SK-N-SH (cell line): ENCODE measurements around the gene PARP8.

ENCODE experiments used
- EP300 ChIP-seq, 2 experiments: IDR thresholded peaks; 2 replicates each; pipeline versions ENCODE4 v1.4.0 to v1.6.1; 2012; ENCODE audit warnings: borderline replicate concordance in 1 of 2, low read depth in 1 of 2, low read length in 1 of 2
- EZH2phosphoT487 ChIP-seq: fragments of 200-600 bp; sonication (generic); IDR thresholded peaks from 2 replicates; pipeline ENCODE4 v1.6.1; 2017; ENCODE audit warnings: low read depth, mixed run types, mild to moderate bottlenecking, antibody characterized with exemption, moderate library complexity, borderline replicate concordance
- FOSL2 ChIP-seq: IDR thresholded peaks from 2 replicates; pipeline ENCODE4 v1.4.0; 2012; ENCODE audit warnings: low read depth, mild to moderate bottlenecking, moderate library complexity, borderline replicate concordance
- MXI1 ChIP-seq: IDR thresholded peaks from 2 replicates; pipeline ENCODE4 v1.6.1; 2012; ENCODE audit warnings: mild to moderate bottlenecking, low read depth, low read length, improper control_type of control experiment
- NRF1 ChIP-seq: IDR thresholded peaks from 2 replicates; pipeline ENCODE4 v1.6.1; 2012; ENCODE audit warnings: low read depth, mild to moderate bottlenecking, low read length
- POLR2AphosphoS5 ChIP-seq: IDR thresholded peaks from 2 replicates; pipeline ENCODE4 v1.6.1; 2012; ENCODE audit warnings: low read depth, low read length
- RAD21 ChIP-seq: IDR thresholded peaks from 2 replicates; pipeline ENCODE4 v1.6.1; 2012; ENCODE audit warnings: mild to moderate bottlenecking, low read length
- RFX5 ChIP-seq: IDR thresholded peaks from 2 replicates; pipeline ENCODE4 v1.6.1; 2012; ENCODE audit warnings: mild to moderate bottlenecking, improper control_type of control experiment, low read length
- SMC3 ChIP-seq: IDR thresholded peaks from 2 replicates; pipeline ENCODE4 v1.6.1; 2012; ENCODE audit warnings: low read depth, low read length, improper control_type of control experiment
- TF ChIP-seq, protein P1 (sequence below): fragments of 200-600 bp; sonication (generic); IDR thresholded peaks from 2 replicates; pipeline ENCODE4 v1.6.1; 2017; ENCODE audit warnings: antibody characterized with exemption, mild to moderate bottlenecking, moderate library complexity
- TF ChIP-seq, protein P2 (sequence below): IDR thresholded peaks from 2 replicates; pipeline ENCODE4; 2012
- TF ChIP-seq, protein P3 (sequence below): IDR thresholded peaks from 2 replicates; pipeline ENCODE4 v1.4.0; 2012; ENCODE audit warnings: low read depth
- TF ChIP-seq, protein P4 (sequence below): IDR thresholded peaks from 2 replicates; pipeline ENCODE4 v1.6.1; 2012; ENCODE audit warnings: mild to moderate bottlenecking, low read depth, low read length, moderate library complexity

DNA sequence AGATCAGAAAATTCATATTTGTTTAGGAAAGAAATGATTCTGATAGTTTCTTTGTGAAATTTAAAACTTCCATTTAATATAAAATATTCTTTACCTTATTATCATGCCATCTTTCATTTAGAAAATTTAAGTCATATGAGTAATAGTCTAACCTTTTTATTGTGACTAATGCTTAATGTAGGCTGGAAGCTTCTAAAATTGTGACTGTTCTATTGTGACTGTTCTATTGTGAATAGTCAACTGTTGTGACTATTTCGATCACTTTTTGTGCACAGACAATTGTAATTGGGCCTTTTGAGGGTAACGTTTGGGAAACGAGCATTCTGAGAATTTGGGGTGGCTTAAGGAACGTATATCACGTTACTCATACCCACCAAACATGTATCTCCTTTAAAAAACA is 100.0 kb downstream of the PARP8 start:
- no peak for TF ChIP-seq RFX5
- TF ChIP-seq, protein P1, sequence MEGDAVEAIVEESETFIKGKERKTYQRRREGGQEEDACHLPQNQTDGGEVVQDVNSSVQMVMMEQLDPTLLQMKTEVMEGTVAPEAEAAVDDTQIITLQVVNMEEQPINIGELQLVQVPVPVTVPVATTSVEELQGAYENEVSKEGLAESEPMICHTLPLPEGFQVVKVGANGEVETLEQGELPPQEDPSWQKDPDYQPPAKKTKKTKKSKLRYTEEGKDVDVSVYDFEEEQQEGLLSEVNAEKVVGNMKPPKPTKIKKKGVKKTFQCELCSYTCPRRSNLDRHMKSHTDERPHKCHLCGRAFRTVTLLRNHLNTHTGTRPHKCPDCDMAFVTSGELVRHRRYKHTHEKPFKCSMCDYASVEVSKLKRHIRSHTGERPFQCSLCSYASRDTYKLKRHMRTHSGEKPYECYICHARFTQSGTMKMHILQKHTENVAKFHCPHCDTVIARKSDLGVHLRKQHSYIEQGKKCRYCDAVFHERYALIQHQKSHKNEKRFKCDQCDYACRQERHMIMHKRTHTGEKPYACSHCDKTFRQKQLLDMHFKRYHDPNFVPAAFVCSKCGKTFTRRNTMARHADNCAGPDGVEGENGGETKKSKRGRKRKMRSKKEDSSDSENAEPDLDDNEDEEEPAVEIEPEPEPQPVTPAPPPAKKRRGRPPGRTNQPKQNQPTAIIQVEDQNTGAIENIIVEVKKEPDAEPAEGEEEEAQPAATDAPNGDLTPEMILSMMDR = no peak
- TF ChIP-seq, protein P2, sequence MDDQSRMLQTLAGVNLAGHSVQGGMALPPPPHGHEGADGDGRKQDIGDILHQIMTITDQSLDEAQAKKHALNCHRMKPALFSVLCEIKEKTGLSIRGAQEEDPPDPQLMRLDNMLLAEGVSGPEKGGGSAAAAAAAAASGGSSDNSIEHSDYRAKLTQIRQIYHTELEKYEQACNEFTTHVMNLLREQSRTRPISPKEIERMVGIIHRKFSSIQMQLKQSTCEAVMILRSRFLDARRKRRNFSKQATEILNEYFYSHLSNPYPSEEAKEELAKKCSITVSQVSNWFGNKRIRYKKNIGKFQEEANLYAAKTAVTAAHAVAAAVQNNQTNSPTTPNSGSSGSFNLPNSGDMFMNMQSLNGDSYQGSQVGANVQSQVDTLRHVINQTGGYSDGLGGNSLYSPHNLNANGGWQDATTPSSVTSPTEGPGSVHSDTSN = no peak
- no peak for TF ChIP-seq EP300 (IDR thresholded peaks at IDR 0.05; ENCODE audit: borderline replicate concordance in 1 of 2, low read depth in 1 of 2, low read length in 1 of 2)
- no peak for TF ChIP-seq POLR2AphosphoS5
- TF ChIP-seq EZH2phosphoT487 = no peak
- TF ChIP-seq, protein P3, sequence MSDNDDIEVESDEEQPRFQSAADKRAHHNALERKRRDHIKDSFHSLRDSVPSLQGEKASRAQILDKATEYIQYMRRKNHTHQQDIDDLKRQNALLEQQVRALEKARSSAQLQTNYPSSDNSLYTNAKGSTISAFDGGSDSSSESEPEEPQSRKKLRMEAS = no peak
- TF ChIP-seq RAD21 = no peak
- TF ChIP-seq, protein P4, sequence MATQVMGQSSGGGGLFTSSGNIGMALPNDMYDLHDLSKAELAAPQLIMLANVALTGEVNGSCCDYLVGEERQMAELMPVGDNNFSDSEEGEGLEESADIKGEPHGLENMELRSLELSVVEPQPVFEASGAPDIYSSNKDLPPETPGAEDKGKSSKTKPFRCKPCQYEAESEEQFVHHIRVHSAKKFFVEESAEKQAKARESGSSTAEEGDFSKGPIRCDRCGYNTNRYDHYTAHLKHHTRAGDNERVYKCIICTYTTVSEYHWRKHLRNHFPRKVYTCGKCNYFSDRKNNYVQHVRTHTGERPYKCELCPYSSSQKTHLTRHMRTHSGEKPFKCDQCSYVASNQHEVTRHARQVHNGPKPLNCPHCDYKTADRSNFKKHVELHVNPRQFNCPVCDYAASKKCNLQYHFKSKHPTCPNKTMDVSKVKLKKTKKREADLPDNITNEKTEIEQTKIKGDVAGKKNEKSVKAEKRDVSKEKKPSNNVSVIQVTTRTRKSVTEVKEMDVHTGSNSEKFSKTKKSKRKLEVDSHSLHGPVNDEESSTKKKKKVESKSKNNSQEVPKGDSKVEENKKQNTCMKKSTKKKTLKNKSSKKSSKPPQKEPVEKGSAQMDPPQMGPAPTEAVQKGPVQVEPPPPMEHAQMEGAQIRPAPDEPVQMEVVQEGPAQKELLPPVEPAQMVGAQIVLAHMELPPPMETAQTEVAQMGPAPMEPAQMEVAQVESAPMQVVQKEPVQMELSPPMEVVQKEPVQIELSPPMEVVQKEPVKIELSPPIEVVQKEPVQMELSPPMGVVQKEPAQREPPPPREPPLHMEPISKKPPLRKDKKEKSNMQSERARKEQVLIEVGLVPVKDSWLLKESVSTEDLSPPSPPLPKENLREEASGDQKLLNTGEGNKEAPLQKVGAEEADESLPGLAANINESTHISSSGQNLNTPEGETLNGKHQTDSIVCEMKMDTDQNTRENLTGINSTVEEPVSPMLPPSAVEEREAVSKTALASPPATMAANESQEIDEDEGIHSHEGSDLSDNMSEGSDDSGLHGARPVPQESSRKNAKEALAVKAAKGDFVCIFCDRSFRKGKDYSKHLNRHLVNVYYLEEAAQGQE = no peak
- no peak for TF ChIP-seq FOSL2
- TF ChIP-seq SMC3 = no peak
- TF ChIP-seq NRF1 = no peak
- TF ChIP-seq MXI1 = no peak
